CD14-positive monocyte (primary cell): ENCODE results near the gene SLIT3. TPM values are rescaled to one million over a fixed set of nuclear protein-coding genes. Genes with fewer than 3 reads are reported as not detected.

Source experiments
- DNase-seq, 3 donors: peaks; one replicate each; pipeline ENCODE4 v3.0.0-alpha.2; 2011 to 2022
- H2AFZ ChIP-seq: 2 replicates; pipeline ENCODE4 v1.6.0; 2012; ENCODE audit warnings: mild to moderate bottlenecking, low read depth, low read length, inconsistent platforms; ENCODE audit not compliant: insufficient read depth, poor library complexity, severe bottlenecking
- H3K27ac ChIP-seq, 2 donors: 1 replicate in 1 of 2; 2 replicates in 1 of 2; pipeline ENCODE4 v1.5.1; 2012 to 2013; ENCODE audit warnings: low read length in 2 of 2, control low read depth in 1 of 2, inconsistent platforms in 1 of 2, low read depth in 1 of 2, mild to moderate bottlenecking in 1 of 2
- H3K27me3 ChIP-seq, 2 donors: one replicate each; pipeline versions ENCODE4 v1.6.0 to v1.6.1; 2011 to 2013; ENCODE audit warnings: low read length in 2 of 2; ENCODE audit not compliant: control insufficient read depth in 2 of 2, insufficient read depth in 2 of 2
- H3K36me3 ChIP-seq, 2 donors: replicated peaks in 1 of 2; 1 replicate in 1 of 2; 2 replicates in 1 of 2; pipeline versions ENCODE4 v1.5.1 to v1.6.1; 2012 to 2013; ENCODE audit warnings: low read length in 2 of 2, control low read depth in 1 of 2, inconsistent platforms in 1 of 2, mild to moderate bottlenecking in 1 of 2; ENCODE audit not compliant: insufficient read depth in 2 of 2, control insufficient read depth in 1 of 2
- H3K4me1 ChIP-seq, 2 donors: 1 replicate in 1 of 2; 2 replicates in 1 of 2; pipeline versions ENCODE4 v1.5.1 to v1.6.1; 2012 to 2013; ENCODE audit warnings: low read length in 2 of 2, control low read depth in 1 of 2, inconsistent platforms in 1 of 2, mild to moderate bottlenecking in 1 of 2, moderate library complexity in 1 of 2; ENCODE audit not compliant: insufficient read depth in 2 of 2, control insufficient read depth in 1 of 2
- H3K4me2 ChIP-seq: replicated peaks from 2 replicates; pipeline ENCODE3; 2012; ENCODE audit warnings: low read length, moderate library complexity, mild to moderate bottlenecking; ENCODE audit not compliant: poor library complexity, severe bottlenecking; ENCODE audit errors: extremely low read depth
- H3K4me3 ChIP-seq, 3 experiments: fragments of 200-600 bp in 1 of 3; sonication (generic) in 1 of 3; replicated peaks in 1 of 3; 1 replicate in 2 of 3; 2 replicates in 1 of 3; pipeline ENCODE4 v1.5.1; 2011 to 2013; ENCODE audit warnings: low read length in 3 of 3, mild to moderate bottlenecking in 3 of 3, control low read depth in 2 of 3, low read depth in 2 of 3, inconsistent platforms in 1 of 3, moderate library complexity in 1 of 3
- H3K79me2 ChIP-seq: 2 replicates; pipeline ENCODE4 v1.6.0; 2012; ENCODE audit warnings: mild to moderate bottlenecking, control low read depth, inconsistent platforms, low read length, moderate library complexity; ENCODE audit not compliant: insufficient read depth
- H3K9ac ChIP-seq: 2 replicates; pipeline ENCODE4 v1.6.0; 2017; ENCODE audit warnings: low read length, mild to moderate bottlenecking; ENCODE audit not compliant: insufficient read depth, poor library complexity, severe bottlenecking
- H3K9me3 ChIP-seq, 2 donors: replicated peaks in 1 of 2; 1 replicate in 1 of 2; 2 replicates in 1 of 2; pipeline versions ENCODE4 v1.5.1 to v1.6.1; 2012 to 2013; ENCODE audit warnings: low read length in 2 of 2, control low read depth in 1 of 2; ENCODE audit not compliant: control insufficient read depth in 1 of 2, insufficient read depth in 1 of 2
- H4K20me1 ChIP-seq: 2 replicates; pipeline ENCODE4 v1.6.0; 2012; ENCODE audit warnings: mild to moderate bottlenecking, low read length, control low read depth, moderate library complexity; ENCODE audit not compliant: insufficient read depth
- H3K27ac Mint-ChIP-seq, 7 donors: one replicate each; pipeline ENCODE4 v1.8.0; 2020; ENCODE audit warnings: mild to moderate bottlenecking in 7 of 7, mixed read lengths in 7 of 7, moderate library complexity in 6 of 7, inconsistent platforms in 2 of 7
- H3K27me3 Mint-ChIP-seq, 3 donors: one replicate each; pipeline ENCODE4 v1.8.0; 2021 to 2022; ENCODE audit warnings: low read depth in 3 of 3, mild to moderate bottlenecking in 3 of 3, mixed read lengths in 3 of 3, moderate library complexity in 3 of 3, inconsistent platforms in 1 of 3
- H3K36me3 Mint-ChIP-seq, 2 donors: one replicate each; pipeline ENCODE4 v1.8.0; 2020; ENCODE audit warnings: mixed read lengths in 2 of 2, inconsistent platforms in 1 of 2, mild to moderate bottlenecking in 1 of 2
- H3K4me1 Mint-ChIP-seq: one replicate; pipeline ENCODE4 v1.8.0; 2020; ENCODE audit warnings: mild to moderate bottlenecking, mixed read lengths
- H3K4me3 Mint-ChIP-seq, 2 donors: one replicate each; pipeline ENCODE4 v1.8.0; 2020; ENCODE audit warnings: mild to moderate bottlenecking in 2 of 2, mixed read lengths in 2 of 2, moderate library complexity in 1 of 2
- H3K9me3 Mint-ChIP-seq, 7 donors: one replicate each; pipeline ENCODE4 v1.8.0; 2020 to 2022; ENCODE audit warnings: mixed read lengths in 7 of 7, mild to moderate bottlenecking in 6 of 7, moderate library complexity in 6 of 7, inconsistent platforms in 2 of 7
- WGBS: methylation state at CpG from one replicate; pipeline ENCODE4 v1.1.5; 2013; ENCODE audit warnings: missing lambda C conversion rate; ENCODE audit not compliant: insufficient coverage; 5-methylcytosine and 5-hydroxymethylcytosine counted together
- intact Hi-C, 2 donors: fragments of 100-400 bp; cut with micrococcal nuclease; formaldehyde crosslinking; loops; one replicate each; pipeline versions ENCODE4 v1.15.0 to v1.15.1; 2023
- polyA plus RNA-seq, 3 donors: library from polyadenylated mRNA; depleted of rRNA in 1 of 3; unstranded in 2 of 3; stranded (reverse) in 1 of 3; fragments of 300-500 nt in 2 of 3; fragments of >200 nt in 1 of 3; fragmentation: Illumina TruSeq in 2 of 3; gene quantifications; 1 replicate in 2 of 3; 2 replicates in 1 of 3; pipeline ENCODE4 v1.2.3, GENCODE V29; 2012 to 2021
- TF ChIP-seq, protein P1 (sequence below): fragments of 200-600 bp; IDR thresholded peaks from one replicate; pipeline ENCODE4 v1.8.0; 2022; ENCODE audit warnings: antibody characterized with exemption, mild to moderate bottlenecking

The SLIT3 gene
- polyA plus RNA-seq, 3 donors = not detected

DNA sequence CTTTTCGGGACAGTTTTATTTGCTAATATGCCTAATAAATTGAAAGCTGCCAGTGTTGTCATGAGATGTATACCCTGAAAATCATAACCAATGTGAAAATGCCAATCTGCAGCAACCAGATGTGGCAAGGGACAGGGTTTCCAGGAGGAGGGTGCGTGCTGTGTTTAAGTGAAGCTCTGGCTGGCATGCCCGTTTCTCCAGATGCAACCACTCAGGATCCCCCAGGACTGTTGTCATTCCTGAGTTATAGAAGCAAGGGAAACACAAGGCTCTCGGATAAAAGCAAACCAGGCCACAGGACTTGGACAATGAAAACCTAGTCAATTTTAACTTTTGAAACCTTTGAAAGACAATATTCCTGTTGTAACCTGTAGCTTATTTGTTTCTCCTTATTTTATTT, 360.2 kb downstream of the SLIT3 start:
- intact Hi-C loops = no loop called here
- no peak overlapping the region for H3K4me3 Mint-ChIP-seq
- H3K4me1 Mint-ChIP-seq = no peaks in the 10 kb centered on the region
- no peak overlapping the region for H3K27ac ChIP-seq
- no peaks in the 10 kb centered on the region for H3K79me2 ChIP-seq
- H3K4me1 ChIP-seq = no peaks in the 10 kb centered on the region
- H3K4me2 ChIP-seq = no peak overlapping the region
- H3K27ac Mint-ChIP-seq = no peak overlapping the region
- TF ChIP-seq, protein P1, sequence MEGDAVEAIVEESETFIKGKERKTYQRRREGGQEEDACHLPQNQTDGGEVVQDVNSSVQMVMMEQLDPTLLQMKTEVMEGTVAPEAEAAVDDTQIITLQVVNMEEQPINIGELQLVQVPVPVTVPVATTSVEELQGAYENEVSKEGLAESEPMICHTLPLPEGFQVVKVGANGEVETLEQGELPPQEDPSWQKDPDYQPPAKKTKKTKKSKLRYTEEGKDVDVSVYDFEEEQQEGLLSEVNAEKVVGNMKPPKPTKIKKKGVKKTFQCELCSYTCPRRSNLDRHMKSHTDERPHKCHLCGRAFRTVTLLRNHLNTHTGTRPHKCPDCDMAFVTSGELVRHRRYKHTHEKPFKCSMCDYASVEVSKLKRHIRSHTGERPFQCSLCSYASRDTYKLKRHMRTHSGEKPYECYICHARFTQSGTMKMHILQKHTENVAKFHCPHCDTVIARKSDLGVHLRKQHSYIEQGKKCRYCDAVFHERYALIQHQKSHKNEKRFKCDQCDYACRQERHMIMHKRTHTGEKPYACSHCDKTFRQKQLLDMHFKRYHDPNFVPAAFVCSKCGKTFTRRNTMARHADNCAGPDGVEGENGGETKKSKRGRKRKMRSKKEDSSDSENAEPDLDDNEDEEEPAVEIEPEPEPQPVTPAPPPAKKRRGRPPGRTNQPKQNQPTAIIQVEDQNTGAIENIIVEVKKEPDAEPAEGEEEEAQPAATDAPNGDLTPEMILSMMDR = no peak
- no peak for DNase-seq
- no peak overlapping the region for H3K4me3 ChIP-seq
- H3K27me3 Mint-ChIP-seq = peaks cover 1 to 3% (median 1%) of the 10 kb centered on the region in 3 donors
- peaks cover 0 to 1% (median 0%) of the 10 kb centered on the region in 7 donors for H3K9me3 Mint-ChIP-seq
- no peak overlapping the region for H2AFZ ChIP-seq
- WGBS = 100% methylated on average over 2 of the region's 4 CpGs
- H4K20me1 ChIP-seq = no peaks in the 10 kb centered on the region
- no peaks in the 10 kb centered on the region for H3K27me3 ChIP-seq
- no peaks in the 10 kb centered on the region for H3K36me3 Mint-ChIP-seq
- no peaks in the 10 kb centered on the region for H3K9me3 ChIP-seq
- H3K9ac ChIP-seq = no peak overlapping the region
- H3K36me3 ChIP-seq = no peaks in the 10 kb centered on the region

DNA sequence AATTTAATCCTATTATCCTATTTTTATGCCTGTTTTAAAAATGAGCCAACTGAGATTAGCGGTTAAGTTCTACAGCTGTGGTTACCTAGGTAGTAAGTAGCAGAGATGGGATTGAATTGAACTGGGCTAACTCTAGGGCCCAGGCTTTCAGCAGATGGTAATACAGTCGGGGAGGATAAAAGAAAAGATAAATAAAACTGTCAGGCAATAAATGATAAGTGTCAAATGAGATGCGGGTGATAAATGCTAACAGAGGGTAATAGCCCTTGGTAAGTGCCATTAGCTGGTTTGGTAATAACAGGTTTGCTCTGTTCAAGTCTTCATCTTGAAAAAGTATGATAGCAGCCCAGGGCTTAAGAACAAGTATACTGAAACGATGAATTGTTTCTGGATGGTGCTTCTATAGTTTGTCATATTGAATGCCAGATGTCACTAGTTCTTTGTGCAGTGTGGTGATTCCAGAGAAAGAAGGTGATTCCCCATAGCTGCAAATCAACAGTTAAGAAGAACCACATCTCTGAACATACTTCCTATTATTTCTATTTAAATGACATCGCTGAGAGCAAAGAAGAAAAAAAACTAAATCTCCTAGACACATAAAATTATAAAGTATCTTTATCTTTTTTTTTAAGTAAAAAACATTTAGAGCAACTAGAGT, 360.9 kb downstream of the SLIT3 start:
- H2AFZ ChIP-seq = no peak overlapping the region
- no peak overlapping the region for H3K4me3 ChIP-seq
- no peak overlapping the region for H3K9ac ChIP-seq
- peaks cover 0 to 1% (median 0%) of the 10 kb centered on the region in 7 donors for H3K9me3 Mint-ChIP-seq
- DNase-seq = no peak
- intact Hi-C loops = no loop called here
- no peak overlapping the region for H3K27ac ChIP-seq
- H4K20me1 ChIP-seq = no peaks in the 10 kb centered on the region
- no peaks in the 10 kb centered on the region for H3K27me3 ChIP-seq
- H3K27ac Mint-ChIP-seq = no peak overlapping the region
- no peaks in the 10 kb centered on the region for H3K9me3 ChIP-seq
- H3K27me3 Mint-ChIP-seq = peaks cover 1 to 3% (median 1%) of the 10 kb centered on the region in 3 donors
- H3K36me3 Mint-ChIP-seq = no peaks in the 10 kb centered on the region
- WGBS = 88% methylated on average over 3 of the region's 5 CpGs
- TF ChIP-seq, protein P1 = no peak
- H3K4me2 ChIP-seq = no peak overlapping the region
- H3K4me1 Mint-ChIP-seq = no peaks in the 10 kb centered on the region
- H3K4me1 ChIP-seq = no peaks in the 10 kb centered on the region
- no peak overlapping the region for H3K4me3 Mint-ChIP-seq
- H3K79me2 ChIP-seq = no peaks in the 10 kb centered on the region
- no peaks in the 10 kb centered on the region for H3K36me3 ChIP-seq
